Kidney epithelial cell (primary cell): Measurements from ENCODE around the gene MYO1D. TPM values are rescaled to one million over a fixed set of nuclear protein-coding genes. Genes with fewer than 3 reads are reported as not detected.
A peak's percentile ranks its signal among the peaks of the same experiment; 100 is the strongest.

Experiments
- DNase-seq: peaks from one replicate; pipeline ENCODE4 v3.0.0-alpha.2; 2010; ENCODE audit warnings: low read depth
- H3K27me3 ChIP-seq: 2 replicates; pipeline ENCODE4 v1.6.0; 2011; ENCODE audit warnings: low read length; ENCODE audit not compliant: control insufficient read depth, insufficient read depth
- H3K36me3 ChIP-seq: 2 replicates; pipeline ENCODE4 v1.5.1; 2011; ENCODE audit warnings: low read length; ENCODE audit not compliant: control insufficient read depth, insufficient read depth
- H3K4me3 ChIP-seq: 2 replicates; pipeline ENCODE4 v1.5.1; 2011; ENCODE audit warnings: low read depth, mild to moderate bottlenecking, control low read depth, low read length
- total RNA-seq: library from RNA; depleted of rRNA; stranded (reverse); fragments of >200 nt; gene quantifications from 2 replicates; pipeline ENCODE4 v1.2.3, GENCODE V29; 2015
- TF ChIP-seq, protein P1 (sequence below): IDR thresholded peaks from 2 replicates; pipeline ENCODE4 v1.5.1; 2011; ENCODE audit warnings: mild to moderate bottlenecking, moderate library complexity, low read length, control low read depth, inconsistent platforms; ENCODE audit not compliant: insufficient read depth, poor library complexity, severe bottlenecking

The MYO1D gene
- total RNA-seq, 1 donor from 2014 or later = 95.5 TPM

DNA sequence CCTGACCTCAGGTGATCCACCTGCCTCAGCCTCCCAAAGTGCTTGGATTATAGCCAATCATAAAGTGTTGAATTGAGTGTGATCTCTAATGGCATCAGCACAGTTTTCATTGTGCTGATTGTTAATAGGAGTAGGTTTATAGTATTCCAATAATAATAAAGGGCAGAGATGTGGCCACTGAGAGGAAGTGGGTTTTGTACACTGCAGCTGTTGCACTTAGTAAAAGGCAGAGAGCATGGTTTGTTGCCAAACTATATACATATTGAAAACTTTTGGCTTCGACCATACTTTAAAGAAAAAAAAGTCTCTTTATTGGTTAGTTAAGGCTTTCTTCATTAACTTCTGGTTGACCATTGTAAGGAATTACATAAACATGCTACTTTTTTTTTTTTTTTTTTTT is 204.2 kb downstream of the MYO1D start:
- DNase-seq = no peak
- Histone ChIP-seq H3K4me3 (no peak overlapping the region), H3K27me3 (no peaks in the 10 kb centered on the region), H3K36me3 (no peaks in the 10 kb centered on the region)
- TF ChIP-seq, protein P1, sequence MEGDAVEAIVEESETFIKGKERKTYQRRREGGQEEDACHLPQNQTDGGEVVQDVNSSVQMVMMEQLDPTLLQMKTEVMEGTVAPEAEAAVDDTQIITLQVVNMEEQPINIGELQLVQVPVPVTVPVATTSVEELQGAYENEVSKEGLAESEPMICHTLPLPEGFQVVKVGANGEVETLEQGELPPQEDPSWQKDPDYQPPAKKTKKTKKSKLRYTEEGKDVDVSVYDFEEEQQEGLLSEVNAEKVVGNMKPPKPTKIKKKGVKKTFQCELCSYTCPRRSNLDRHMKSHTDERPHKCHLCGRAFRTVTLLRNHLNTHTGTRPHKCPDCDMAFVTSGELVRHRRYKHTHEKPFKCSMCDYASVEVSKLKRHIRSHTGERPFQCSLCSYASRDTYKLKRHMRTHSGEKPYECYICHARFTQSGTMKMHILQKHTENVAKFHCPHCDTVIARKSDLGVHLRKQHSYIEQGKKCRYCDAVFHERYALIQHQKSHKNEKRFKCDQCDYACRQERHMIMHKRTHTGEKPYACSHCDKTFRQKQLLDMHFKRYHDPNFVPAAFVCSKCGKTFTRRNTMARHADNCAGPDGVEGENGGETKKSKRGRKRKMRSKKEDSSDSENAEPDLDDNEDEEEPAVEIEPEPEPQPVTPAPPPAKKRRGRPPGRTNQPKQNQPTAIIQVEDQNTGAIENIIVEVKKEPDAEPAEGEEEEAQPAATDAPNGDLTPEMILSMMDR = no peak

DNA sequence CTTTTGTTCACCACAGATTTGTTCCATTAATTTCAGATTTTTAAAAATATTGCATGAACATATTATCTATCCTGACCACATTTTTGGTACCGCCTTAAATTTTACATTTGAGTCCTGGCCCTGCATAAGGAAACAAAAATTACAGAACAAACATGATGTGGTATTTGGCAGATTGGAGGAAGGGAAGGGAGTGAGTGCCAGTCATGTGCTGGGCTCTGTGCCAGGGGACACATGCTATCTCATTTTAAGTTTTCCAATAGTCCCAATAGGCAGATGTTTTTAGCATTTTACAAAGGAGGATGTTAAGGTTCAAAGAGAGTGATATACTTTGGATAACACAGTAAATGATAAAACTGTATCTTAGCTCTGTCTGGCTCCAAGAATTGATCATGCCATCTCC is 205.0 kb downstream of the MYO1D start:
- no peak for DNase-seq
- H3K27me3 ChIP-seq = no peaks in the 10 kb centered on the region
- TF ChIP-seq, protein P1 = no peak
- H3K4me3 ChIP-seq = no peak overlapping the region
- no peaks in the 10 kb centered on the region for H3K36me3 ChIP-seq

DNA sequence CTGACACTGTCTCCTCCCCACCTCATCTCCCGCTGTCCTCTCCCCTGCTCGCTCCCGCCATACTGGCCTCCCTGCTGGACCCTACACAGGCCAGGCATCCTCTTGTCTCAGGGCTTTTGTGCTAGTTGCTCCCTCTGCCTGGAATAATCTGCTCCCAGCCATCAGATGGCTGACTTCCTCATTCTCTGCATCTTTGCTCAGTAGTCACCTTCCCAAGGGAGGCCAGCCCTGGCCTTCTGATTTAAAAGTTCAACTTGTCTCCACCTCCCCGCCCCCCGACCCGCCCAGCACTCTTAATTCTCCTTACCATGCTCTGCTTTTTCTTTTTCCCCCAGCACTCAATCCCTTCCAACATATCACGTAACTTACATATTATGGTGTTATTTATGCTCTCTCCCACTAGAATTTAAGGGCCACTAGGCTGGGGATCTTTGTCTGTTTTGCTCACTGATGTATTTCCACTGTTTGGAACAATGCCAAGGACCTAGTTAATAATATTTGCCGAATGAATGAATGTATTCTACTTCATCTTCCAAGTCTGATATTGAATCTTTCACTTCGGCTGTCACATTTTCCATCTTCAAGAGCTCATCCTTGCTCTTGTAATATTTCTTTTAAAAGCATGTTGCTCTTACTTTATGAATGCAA is 211.9 kb downstream of the MYO1D start:
- no peak for DNase-seq
- H3K36me3 ChIP-seq = no peaks in the 10 kb centered on the region
- TF ChIP-seq, protein P1 = no peak
- no peaks in the 10 kb centered on the region for H3K27me3 ChIP-seq
- H3K4me3 ChIP-seq = no peak overlapping the region

DNA sequence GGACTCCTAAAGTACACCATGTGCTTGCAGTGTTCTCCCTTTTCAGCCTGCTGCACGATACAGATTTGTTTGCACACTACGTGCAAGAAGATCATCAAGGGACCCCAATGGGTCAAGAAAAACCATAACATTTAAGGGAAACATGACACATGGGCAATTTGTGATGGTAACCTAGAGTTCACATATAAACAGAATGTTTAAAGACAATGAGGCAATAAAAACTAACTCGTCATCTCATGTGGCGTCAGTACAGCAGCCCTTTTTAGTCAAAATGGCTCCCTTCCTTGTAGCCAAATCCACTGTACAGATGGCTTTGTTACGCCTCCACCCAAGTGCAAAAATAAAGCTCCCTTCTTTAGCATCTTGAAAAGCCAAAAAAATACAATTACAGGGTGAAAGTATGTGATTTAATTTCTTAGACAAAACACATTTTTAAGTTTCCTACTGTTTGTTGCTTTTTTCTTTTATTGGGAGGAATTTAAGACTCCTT is 216.4 kb downstream of the MYO1D start:
- DNase-seq = no peak
- no peaks in the 10 kb centered on the region for H3K27me3 ChIP-seq
- H3K36me3 ChIP-seq = no peaks in the 10 kb centered on the region
- H3K4me3 ChIP-seq = no peak overlapping the region
- TF ChIP-seq, protein P1 = no peak

DNA sequence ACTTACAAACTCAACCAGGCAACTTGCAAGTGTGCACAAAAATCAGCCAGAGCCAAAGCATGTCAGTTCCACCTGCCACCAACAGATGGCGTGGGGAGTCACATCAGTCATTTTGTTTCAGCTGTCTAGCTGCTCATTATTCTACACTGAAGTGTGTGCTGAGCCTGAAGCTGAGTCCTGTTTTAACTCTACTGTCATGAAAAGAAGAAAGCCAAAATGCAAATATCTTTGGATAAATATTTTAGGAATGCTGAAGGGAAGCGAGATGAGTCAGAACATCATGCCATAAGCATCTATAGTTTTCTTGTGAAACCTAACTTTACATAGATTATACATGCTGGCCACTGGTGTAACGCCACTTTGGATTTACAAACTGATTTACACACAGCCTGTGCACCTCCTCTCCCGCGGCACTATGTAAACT is 217.5 kb downstream of the MYO1D start:
- Histone ChIP-seq H3K4me3 (no peak overlapping the region), H3K27me3 (no peaks in the 10 kb centered on the region), H3K36me3 (no peaks in the 10 kb centered on the region)
- TF ChIP-seq, protein P1 = peak; percentile 91
- peak; percentile 29 for DNase-seq
